SJSA1 (cell line): ENCODE measurements around the gene DCTN4. TPM values are rescaled to one million over a fixed set of nuclear protein-coding genes. Genes with fewer than 3 reads are reported as not detected.
A peak's percentile ranks its signal among the peaks of the same experiment; 100 is the strongest.
"Not testable (repeated sequence)": the region's sequence is repeated elsewhere in the genome, so short reads cannot be mapped to it uniquely, and the experiment has no call there.

Experiments used
- DNase-seq, 2 experiments: peaks; one replicate each; pipeline ENCODE4 v3.0.0-alpha.2; 2015 to 2020; ENCODE audit warnings: low spot score in 2 of 2, low read depth in 1 of 2
- H3K27ac ChIP-seq: fragments of 250-450 bp; sonication (Bioruptor Pico); 2 replicates; pipeline ENCODE4 v1.5.1; 2020; ENCODE audit warnings: mild to moderate bottlenecking, moderate library complexity
- H3K27me3 ChIP-seq: fragments of 250-450 bp; sonication (Bioruptor Pico); replicated peaks from 2 replicates; pipeline ENCODE4 v1.5.1; 2020; ENCODE audit warnings: mild to moderate bottlenecking, moderate library complexity
- H3K36me3 ChIP-seq: fragments of 250-450 bp; sonication (Bioruptor Pico); 2 replicates; pipeline ENCODE4 v1.5.1; 2020; ENCODE audit warnings: mild to moderate bottlenecking
- H3K4me1 ChIP-seq: fragments of 250-450 bp; sonication (Bioruptor Pico); replicated peaks from 2 replicates; pipeline ENCODE4 v1.6.1; 2021; ENCODE audit warnings: mild to moderate bottlenecking
- H3K4me3 ChIP-seq: fragments of 250-450 bp; sonication (Bioruptor Pico); 2 replicates; pipeline ENCODE4 v1.5.1; 2020; ENCODE audit warnings: mild to moderate bottlenecking
- H3K9me3 ChIP-seq: fragments of 250-450 bp; sonication (Bioruptor Pico); replicated peaks from 2 replicates; pipeline ENCODE4 v1.5.1; 2020; ENCODE audit warnings: mild to moderate bottlenecking
- total RNA-seq: library from RNA; depleted of rRNA; stranded (reverse); fragments of >200 nt; shearing (Covaris generic); gene quantifications from 2 replicates; pipeline ENCODE4 v1.2.3, GENCODE V29; 2014; rRNA removed

DCTN4 gene
- 38.7 and 63.4 TPM in 2 replicates for total RNA-seq

GRCh38 chr5:150758531-150759333, at the start of gene DCTN4:
Gene DCTN4, minus strand, starts transcription at chr5:150759017. Its CDS starts 24 bp downstream, at chr5:150758993.
- Histone ChIP-seq H3K27ac (peak within 1 kb of the TSS; percentile 87), H3K4me3 (peak within 1 kb of the TSS; percentile 59), H3K27me3 (no peaks in the 10 kb centered on the region), H3K4me1 (peaks cover 10% of the 10 kb centered on the region), H3K9me3 (no peaks in the 10 kb centered on the region), H3K36me3 (peaks cover 25% of the 10 kb centered on the region)
- peak; percentile 98 to 100 for DNase-seq

- no peaks in the 10 kb centered on the region for H3K9me3 ChIP-seq
- H3K27ac ChIP-seq: no peak overlapping the region
- 0 out of 2 replicates have a peak, but pooled peaks cover 6% of the 10 kb centered on the region for H3K27me3 ChIP-seq
- DNase-seq: no peak
- H3K4me1 ChIP-seq: peaks cover 7% of the 10 kb centered on the region; the same call in 1 of the 2 replicates
- H3K36me3 ChIP-seq: no peaks in the 10 kb centered on the region
- H3K4me3 ChIP-seq: no peak overlapping the region
These were observed 45.6 kb upstream of the DCTN4 start for GRCh38 chr5:150804388-150804787.

- peak in 1 of 2 experiments; percentile 90 for DNase-seq
- H3K4me1 ChIP-seq: peaks cover 7% of the 10 kb centered on the region; the same call in 1 of the 2 replicates
- no peaks in the 10 kb centered on the region for H3K36me3 ChIP-seq
- H3K4me3 ChIP-seq: peak overlapping the region; percentile 31
- H3K27me3 ChIP-seq: 0 out of 2 replicates have a peak, but pooled peaks cover 3% of the 10 kb centered on the region
- H3K27ac ChIP-seq: no peak overlapping the region
- H3K9me3 ChIP-seq: no peaks in the 10 kb centered on the region
These were observed 42.5 kb upstream of the DCTN4 start for GRCh38 chr5:150801117-150801927.

DNA sequence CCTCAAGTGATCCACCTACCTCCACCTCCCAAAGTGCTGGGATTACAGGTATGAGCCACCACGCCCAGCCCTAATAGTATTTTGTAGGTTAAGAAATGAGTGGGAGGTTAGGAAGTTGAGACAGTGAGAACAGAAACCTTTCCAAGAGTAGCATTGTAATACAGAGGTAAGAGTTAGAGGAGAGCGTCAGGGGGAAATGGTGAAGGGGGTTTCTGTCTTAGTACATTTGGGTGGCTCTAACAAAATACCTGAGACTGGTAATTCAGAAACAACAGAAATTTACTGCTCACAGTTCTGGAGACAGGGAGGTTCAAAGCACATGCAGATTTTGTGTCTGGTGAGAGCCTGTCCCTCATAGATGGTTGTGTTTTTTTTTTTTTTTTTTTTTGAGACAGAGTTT, 38.6 kb upstream of the DCTN4 start:
- Histone ChIP-seq H3K4me1 (peaks cover 7% of the 10 kb centered on the region; the same call in 1 of the 2 replicates), H3K27ac (no peak overlapping the region), H3K36me3 (no peaks in the 10 kb centered on the region), H3K27me3 (no peaks in the 10 kb centered on the region), H3K4me3 (no peak overlapping the region), H3K9me3 (no peaks in the 10 kb centered on the region)
- no peak for DNase-seq

DNA sequence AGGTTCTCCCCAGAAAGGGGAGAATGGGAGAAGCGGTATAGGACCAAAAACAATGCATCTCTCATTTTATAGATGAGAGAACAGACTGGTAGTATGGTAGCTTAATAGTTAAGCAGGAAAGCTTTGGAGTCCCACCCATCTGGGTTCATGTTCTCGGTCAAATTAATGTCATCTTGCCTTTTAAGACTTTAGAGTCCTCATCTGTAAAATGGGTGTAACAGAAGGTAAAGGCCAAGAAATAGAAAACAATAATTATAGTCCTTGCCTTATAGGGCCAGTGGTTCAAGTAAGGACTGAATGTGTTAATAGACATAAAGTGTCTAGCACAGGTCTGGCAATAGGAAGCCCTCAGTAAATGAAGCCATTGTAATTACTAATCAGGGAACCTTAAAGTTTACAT, 36.1 kb upstream of the DCTN4 start:
- Histone ChIP-seq H3K4me1 (peaks cover 11% of the 10 kb centered on the region), H3K9me3 (no peaks in the 10 kb centered on the region), H3K27me3 (no peaks in the 10 kb centered on the region), H3K36me3 (no peaks in the 10 kb centered on the region), H3K4me3 (no peak overlapping the region), H3K27ac (no peak overlapping the region)
- DNase-seq: no peak

GRCh38 chr5:150793423-150793888, 34.6 kb upstream of the DCTN4 start:
- not testable (repeated sequence) for DNase-seq, H3K27ac ChIP-seq, H3K4me3 ChIP-seq, H3K36me3 ChIP-seq, H3K9me3 ChIP-seq, H3K27me3 ChIP-seq
- H3K4me1 ChIP-seq: peaks cover 16% of the 10 kb centered on the region

GRCh38 chr5:150791536-150791935, 32.7 kb upstream of the DCTN4 start:
- no peak overlapping the region for H3K27ac ChIP-seq
- H3K4me3 ChIP-seq: no peak overlapping the region
- H3K27me3 ChIP-seq: no peaks in the 10 kb centered on the region
- H3K4me1 ChIP-seq: peaks cover 16% of the 10 kb centered on the region
- H3K36me3 ChIP-seq: no peaks in the 10 kb centered on the region
- no peak for DNase-seq
- H3K9me3 ChIP-seq: no peaks in the 10 kb centered on the region

- Histone ChIP-seq H3K4me3 (no peak overlapping the region), H3K4me1 (peaks cover 16% of the 10 kb centered on the region), H3K9me3 (no peaks in the 10 kb centered on the region), H3K36me3 (no peaks in the 10 kb centered on the region), H3K27me3 (no peaks in the 10 kb centered on the region), H3K27ac (peak overlapping the region; percentile 69)
- DNase-seq: peak; percentile 90 to 92
These were observed 31.3 kb upstream of the DCTN4 start for GRCh38 chr5:150789943-150790611.

DNA sequence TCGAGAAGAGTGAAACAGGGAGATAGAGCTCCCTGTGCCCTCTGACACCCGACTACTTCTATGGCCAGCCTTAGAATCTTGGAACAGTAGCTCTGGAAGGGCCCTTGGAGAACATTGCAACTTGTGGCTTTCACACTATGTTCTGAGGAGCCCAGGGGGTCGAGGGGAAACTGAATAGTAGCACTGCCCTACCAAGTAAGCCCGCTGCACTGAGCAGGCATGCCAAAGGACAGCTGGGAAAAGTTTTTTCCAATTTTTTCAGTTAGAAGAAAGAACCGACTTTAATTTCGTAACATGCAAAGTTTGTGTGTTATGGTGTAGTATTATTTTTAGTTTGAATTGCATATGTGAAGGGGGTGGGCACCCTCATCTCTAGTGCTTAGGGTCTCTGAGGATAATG, 30.6 kb upstream of the DCTN4 start:
- Histone ChIP-seq H3K27ac (peak overlapping the region; percentile 69; the same call in 1 of the 2 replicates), H3K9me3 (no peaks in the 10 kb centered on the region), H3K4me3 (no peak overlapping the region), H3K36me3 (no peaks in the 10 kb centered on the region), H3K27me3 (no peaks in the 10 kb centered on the region), H3K4me1 (peaks cover 16% of the 10 kb centered on the region)
- DNase-seq: no peak

DNA sequence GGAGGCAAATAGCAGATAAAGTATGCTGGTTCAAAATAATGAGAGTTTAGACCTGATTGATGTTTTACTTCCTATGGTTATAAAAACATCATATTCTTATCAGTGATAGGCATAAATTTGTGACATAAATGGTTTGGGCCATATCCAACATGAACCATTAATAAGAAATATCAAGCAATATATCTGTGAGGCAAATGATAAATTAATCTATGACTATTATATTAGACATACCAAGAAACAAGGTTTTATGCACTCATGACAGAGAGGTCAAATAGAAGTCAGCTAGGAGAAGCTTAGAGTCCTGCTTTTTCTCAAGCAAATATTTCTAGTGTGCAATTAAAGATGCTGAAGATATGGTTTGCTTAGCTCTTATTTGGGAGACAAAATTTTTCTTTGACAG, 30.2 kb upstream of the DCTN4 start:
- H3K27me3 ChIP-seq: no peaks in the 10 kb centered on the region
- H3K9me3 ChIP-seq: no peaks in the 10 kb centered on the region
- H3K36me3 ChIP-seq: no peaks in the 10 kb centered on the region
- no peak for DNase-seq
- peaks cover 16% of the 10 kb centered on the region for H3K4me1 ChIP-seq
- H3K4me3 ChIP-seq: no peak overlapping the region
- no peak overlapping the region for H3K27ac ChIP-seq

GRCh38 chr5:150787656-150788055, 28.8 kb upstream of the DCTN4 start:
- no peak for DNase-seq
- no peaks in the 10 kb centered on the region for H3K36me3 ChIP-seq
- no peak overlapping the region for H3K4me3 ChIP-seq
- peaks cover 23% of the 10 kb centered on the region for H3K4me1 ChIP-seq
- H3K27ac ChIP-seq: no peak overlapping the region
- H3K9me3 ChIP-seq: no peaks in the 10 kb centered on the region
- H3K27me3 ChIP-seq: no peaks in the 10 kb centered on the region

DNA sequence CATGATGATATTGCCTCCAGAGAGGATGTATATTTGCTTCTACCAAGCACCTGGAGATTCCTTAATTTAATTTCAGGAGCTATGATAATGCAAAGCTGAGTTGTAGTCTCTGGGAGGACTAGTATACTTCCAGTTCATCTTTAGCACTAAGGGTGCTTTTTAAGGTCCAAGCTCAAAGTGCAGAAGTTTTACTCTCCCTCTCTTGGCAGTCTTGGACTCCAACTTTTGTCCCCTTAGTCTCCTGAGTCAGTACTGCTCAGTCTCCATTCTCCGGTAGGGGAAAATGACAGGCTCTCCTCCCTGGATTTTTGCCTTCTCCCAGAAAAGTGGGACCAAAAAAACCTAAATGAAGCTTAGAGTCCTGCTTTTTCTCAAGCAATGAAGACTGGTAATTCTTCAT, 28.1 kb upstream of the DCTN4 start:
- Histone ChIP-seq H3K4me3 (no peak overlapping the region), H3K4me1 (peaks cover 23% of the 10 kb centered on the region), H3K9me3 (no peaks in the 10 kb centered on the region), H3K27me3 (no peaks in the 10 kb centered on the region), H3K36me3 (no peaks in the 10 kb centered on the region), H3K27ac (no peak overlapping the region)
- no peak for DNase-seq

GRCh38 chr5:150785950-150786349, 27.1 kb upstream of the DCTN4 start:
- no peaks in the 10 kb centered on the region for H3K9me3 ChIP-seq

More at GRCh38 chr5:150785950-150786349, 27.1 kb upstream of the DCTN4 start:
- no peak for DNase-seq
- H3K4me1 ChIP-seq: peaks cover 22% of the 10 kb centered on the region
- H3K27me3 ChIP-seq: no peaks in the 10 kb centered on the region
- H3K4me3 ChIP-seq: no peak overlapping the region
- H3K27ac ChIP-seq: no peak overlapping the region
- no peaks in the 10 kb centered on the region for H3K36me3 ChIP-seq
